H9 (cell line): ENCODE data around the gene ERC2. TPM values are rescaled to one million over a fixed set of nuclear protein-coding genes. Genes with fewer than 3 reads are reported as not detected.

Experiments used
- DNase-seq: peaks from one replicate; pipeline ENCODE4 v3.0.0-alpha.2; 2017
- H2AFZ ChIP-seq: one replicate; pipeline ENCODE4 v1.6.1; 2013; ENCODE audit warnings: mild to moderate bottlenecking, low read length, control low read depth, moderate library complexity
- H2AK5ac ChIP-seq: 2 replicates; pipeline ENCODE4 v1.6.1; 2013; ENCODE audit warnings: low read length, control low read depth, mixed read lengths; ENCODE audit not compliant: insufficient read length
- H2BK120ac ChIP-seq: one replicate; pipeline ENCODE4 v1.6.1; 2013; ENCODE audit warnings: low read depth, mild to moderate bottlenecking, low read length, control low read depth, inconsistent platforms; ENCODE audit not compliant: poor library complexity, severe bottlenecking
- H2BK12ac ChIP-seq: 2 replicates; pipeline ENCODE4 v1.6.1; 2013; ENCODE audit warnings: low read length, control low read depth, mixed read lengths, low read depth; ENCODE audit not compliant: insufficient read length
- H2BK15ac ChIP-seq: 2 replicates; pipeline ENCODE4 v1.6.1; 2013; ENCODE audit warnings: low read depth, low read length, control low read depth
- H2BK20ac ChIP-seq: one replicate; pipeline ENCODE4 v1.6.1; 2013; ENCODE audit warnings: low read depth, mild to moderate bottlenecking, low read length, control low read depth, inconsistent platforms; ENCODE audit not compliant: poor library complexity, severe bottlenecking
- H2BK5ac ChIP-seq: 2 replicates; pipeline ENCODE4 v1.6.1; 2013; ENCODE audit warnings: low read length, control low read depth, mixed read lengths; ENCODE audit not compliant: insufficient read length
- H3K14ac ChIP-seq: 2 replicates; pipeline ENCODE4 v1.6.1; 2013; ENCODE audit warnings: low read length, control low read depth; ENCODE audit not compliant: insufficient read depth
- H3K18ac ChIP-seq: 2 replicates; pipeline ENCODE4 v1.6.1; 2013; ENCODE audit warnings: low read depth, mild to moderate bottlenecking, mixed read lengths, low read length, control low read depth; ENCODE audit not compliant: insufficient read length
- H3K23ac ChIP-seq: 2 replicates; pipeline ENCODE4 v1.6.1; 2013; ENCODE audit warnings: low read length, control low read depth, mixed read lengths, low read depth; ENCODE audit not compliant: insufficient read length
- H3K23me2 ChIP-seq: 2 replicates; pipeline ENCODE4 v1.6.1; 2013; ENCODE audit warnings: low read depth, mild to moderate bottlenecking, mixed read lengths, low read length, control low read depth; ENCODE audit not compliant: insufficient read length, poor library complexity, severe bottlenecking
- H3K27ac ChIP-seq: 2 replicates; pipeline ENCODE4 v1.5.1; 2013; ENCODE audit warnings: low read length, control low read depth, mixed read lengths, low read depth; ENCODE audit not compliant: insufficient read length
- H3K27me3 ChIP-seq: 2 replicates; pipeline ENCODE4 v1.6.1; 2013; ENCODE audit warnings: low read length, control low read depth, inconsistent platforms; ENCODE audit not compliant: insufficient read depth
- H3K4ac ChIP-seq: 2 replicates; pipeline ENCODE4 v1.6.1; 2013; ENCODE audit warnings: low read depth, mild to moderate bottlenecking, control low read depth, inconsistent platforms, low read length, moderate library complexity
- H3K4me1 ChIP-seq: 2 replicates; pipeline ENCODE4 v1.6.1; 2013; ENCODE audit warnings: low read length, control low read depth, inconsistent platforms; ENCODE audit not compliant: insufficient read depth
- H3K4me2 ChIP-seq: 2 replicates; pipeline ENCODE4 v1.6.1; 2013; ENCODE audit warnings: low read length, control low read depth, mixed read lengths; ENCODE audit not compliant: insufficient read length, insufficient read depth
- H3K56ac ChIP-seq: 2 replicates; pipeline ENCODE4 v1.6.1; 2013; ENCODE audit warnings: low read depth, mild to moderate bottlenecking, mixed read lengths, low read length, control low read depth; ENCODE audit not compliant: insufficient read length
- H3K79me1 ChIP-seq: 2 replicates; pipeline ENCODE4 v1.6.1; 2013; ENCODE audit warnings: low read depth, mild to moderate bottlenecking, moderate library complexity, low read length, control low read depth, inconsistent platforms; ENCODE audit not compliant: insufficient read depth, poor library complexity, severe bottlenecking
- H3K79me2 ChIP-seq: 2 replicates; pipeline ENCODE4 v1.6.1; 2013; ENCODE audit warnings: low read length, control low read depth, inconsistent platforms; ENCODE audit not compliant: insufficient read depth
- H3K9ac ChIP-seq: 2 replicates; pipeline ENCODE4 v1.6.1; 2013; ENCODE audit warnings: low read length, control low read depth, mixed read lengths; ENCODE audit not compliant: insufficient read length; ENCODE audit errors: extremely low read depth
- H3K9me3 ChIP-seq: one replicate; pipeline ENCODE4 v1.6.1; 2013; ENCODE audit warnings: low read depth, low read length, inconsistent platforms; ENCODE audit not compliant: control insufficient read depth
- H3T11ph ChIP-seq: one replicate; pipeline ENCODE4 v1.6.1; 2013; ENCODE audit warnings: mild to moderate bottlenecking, low read length, control low read depth, inconsistent platforms
- H4K20me1 ChIP-seq: one replicate; pipeline ENCODE4 v1.6.1; 2013; ENCODE audit not compliant: control insufficient read depth, insufficient read length, insufficient read depth
- H4K5ac ChIP-seq: 2 replicates; pipeline ENCODE4 v1.6.1; 2013; ENCODE audit warnings: low read depth, mild to moderate bottlenecking, mixed read lengths, low read length, control low read depth; ENCODE audit not compliant: insufficient read length
- H4K8ac ChIP-seq: replicated peaks from 2 replicates; pipeline ENCODE4 v1.6.1; 2013; ENCODE audit warnings: low read length, control low read depth, mixed read lengths, low read depth; ENCODE audit not compliant: insufficient read length
- H4K91ac ChIP-seq: 2 replicates; pipeline ENCODE4 v1.6.1; 2013; ENCODE audit warnings: low read depth, mild to moderate bottlenecking, moderate library complexity, mixed read lengths, low read length, control low read depth; ENCODE audit not compliant: insufficient read length
- H3K27ac Mint-ChIP-seq, 3 experiments: 2 replicates in 2 of 3; 3 replicates in 1 of 3; pipeline ENCODE4 v1.8.0; 2020 to 2021; ENCODE audit warnings: mixed read lengths in 3 of 3, mild to moderate bottlenecking in 1 of 3, moderate library complexity in 1 of 3
- H3K27me3 Mint-ChIP-seq: 2 replicates; pipeline ENCODE4 v1.8.0; 2021; ENCODE audit warnings: low read depth, mild to moderate bottlenecking, moderate library complexity, mixed read lengths
- H3K36me3 Mint-ChIP-seq, 3 experiments: 2 replicates in 2 of 3; 3 replicates in 1 of 3; pipeline ENCODE4 v1.8.0; 2020 to 2021; ENCODE audit warnings: low read depth in 3 of 3, mixed read lengths in 3 of 3; ENCODE audit not compliant: insufficient read depth in 1 of 3
- H3K4me1 Mint-ChIP-seq, 2 experiments: 2 replicates each; pipeline ENCODE4 v1.8.0; 2020; ENCODE audit warnings: mixed read lengths in 2 of 2
- H3K4me3 Mint-ChIP-seq, 2 experiments: 2 replicates in 1 of 2; 3 replicates in 1 of 2; pipeline ENCODE4 v1.8.0; 2020 to 2021; ENCODE audit warnings: mild to moderate bottlenecking in 2 of 2, mixed read lengths in 2 of 2, moderate library complexity in 1 of 2
- H3K9me3 Mint-ChIP-seq, 2 experiments: 2 replicates in 1 of 2; 3 replicates in 1 of 2; pipeline ENCODE4 v1.8.0; 2020; ENCODE audit warnings: mild to moderate bottlenecking in 2 of 2, mixed read lengths in 2 of 2, moderate library complexity in 1 of 2
- CTCF ChIP-seq: fragments of 200-600 bp; sonication (generic); conservative IDR thresholded peaks from 3 replicates; pipeline ENCODE4 v1.8.0; 2021; ENCODE audit warnings: antibody characterized with exemption, mild to moderate bottlenecking
- total RNA-seq: library from RNA; stranded (reverse); gene quantifications from 2 replicates; pipeline ENCODE4 v1.2.1, GENCODE V29; 2021

ERC2 gene
- total RNA-seq, 1 experiment from 2014 or later, result 15.4 TPM

- Histone ChIP-seq H3K4me2 (no peak overlapping the region), H2BK15ac (no peak overlapping the region), H3K4ac (no peak overlapping the region), H2BK5ac (no peak overlapping the region), H3K18ac (no peak overlapping the region), H3K23ac (no peak overlapping the region), H2BK12ac (no peak overlapping the region), H4K20me1 (no peaks in the 10 kb centered on the region), H2BK20ac (no peak overlapping the region), H3K79me1 (no peaks in the 10 kb centered on the region), H3K27ac (no peak overlapping the region), H2BK120ac (no peak overlapping the region), H2AK5ac (no peak overlapping the region), H3K27me3 (no peaks in the 10 kb centered on the region; the same call in 1 of the 2 replicates), H4K5ac (no peak overlapping the region), H3K14ac (no peak overlapping the region), H3K79me2 (no peaks in the 10 kb centered on the region), H3K56ac (no peak overlapping the region), H3K4me1 (peaks cover 13% of the 10 kb centered on the region; the same call in 1 of the 2 replicates), H4K8ac (no peak overlapping the region), H2AFZ (no peak overlapping the region), H4K91ac (no peak overlapping the region), H3K23me2 (no peaks in the 10 kb centered on the region), H3K9me3 (no peaks in the 10 kb centered on the region), H3T11ph (no peak overlapping the region), H3K9ac (no peak overlapping the region)
- TF ChIP-seq CTCF, result no peak
- peaks cover 6 to 7% of the 10 kb centered on the region in 2 experiments; a peak in 3 of 5 replicates for H3K9me3 Mint-ChIP-seq
- peaks cover 2 to 9% (median 9%) of the 10 kb centered on the region in 3 experiments; a peak in 6 of 7 replicates for H3K36me3 Mint-ChIP-seq
- no peak overlapping the region for H3K4me3 Mint-ChIP-seq
- peaks cover 56 to 62% of the 10 kb centered on the region in 2 experiments for H3K4me1 Mint-ChIP-seq
- H3K27ac Mint-ChIP-seq, result peak overlapping the region in 2 of 3 experiments; percentile 34 to 59; a peak in 5 of 7 replicates
- no peak for DNase-seq
- H3K27me3 Mint-ChIP-seq, result peaks cover 2% of the 10 kb centered on the region; the same call in 1 of the 2 replicates
These were observed 341.6 kb downstream of the ERC2 start for GRCh38 chr3:56126632-56127031.
